ENCODE results near the gene FBXL7. TPM values are rescaled to one million over a fixed set of nuclear protein-coding genes. Genes with fewer than 3 reads are reported as not detected.

The FBXL7 gene
- polyA plus RNA-seq, 3 donors from 2014 or later, result not detected

DNA sequence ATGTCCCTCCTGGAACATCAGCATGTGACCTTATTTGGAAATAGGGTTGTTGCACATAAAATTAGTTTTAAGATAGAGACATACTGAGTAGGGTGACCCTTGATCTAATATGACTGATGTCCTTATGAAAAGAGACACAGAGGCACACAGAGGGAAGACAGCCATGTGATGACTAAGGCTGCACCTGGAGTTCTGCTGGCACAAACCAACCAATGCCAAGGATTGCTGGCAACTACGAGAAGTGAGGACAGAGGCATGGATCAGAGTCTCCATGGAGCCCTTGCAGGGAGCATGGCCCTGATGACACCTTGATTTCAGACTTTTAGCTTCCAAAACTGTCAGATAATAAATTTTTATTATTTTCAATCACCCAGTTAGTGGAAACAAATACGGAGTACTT is 101.9 kb downstream of the FBXL7 start:
- Mint-ChIP-seq H3K9me3 (peaks cover 0 to 26% (median 5%) of the 10 kb centered on the region in 6 donors), H3K27me3 (ENCODE audit: low read depth in 3 of 3) (no peaks in the 10 kb centered on the region), H3K27ac (no peak overlapping the region), H3K4me3 (no peak overlapping the region), H3K36me3 (no peaks in the 10 kb centered on the region), H3K4me1 (no peaks in the 10 kb centered on the region)
- DNase-seq, result no peak

DNA sequence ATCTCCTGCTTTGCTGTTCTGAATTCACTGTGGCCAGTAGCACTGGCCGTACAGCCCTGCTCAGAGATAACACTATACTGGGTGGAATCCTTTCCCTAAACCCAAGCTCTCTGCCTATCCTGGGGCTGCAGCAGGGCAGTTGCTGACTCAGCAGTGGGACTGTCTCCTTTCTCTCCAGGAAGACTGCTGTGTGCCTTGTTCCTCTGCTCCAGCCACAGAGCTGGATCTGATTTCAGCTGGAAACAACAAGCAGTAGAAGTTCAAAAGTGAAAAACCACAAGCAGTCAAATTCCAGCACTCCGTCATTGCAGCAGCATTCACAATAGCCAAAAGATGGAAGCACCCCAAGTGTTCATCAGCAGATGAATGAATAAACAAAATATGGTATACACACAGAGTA is 105.0 kb downstream of the FBXL7 start:
- DNase-seq, result no peak
- H3K36me3 Mint-ChIP-seq, result no peaks in the 10 kb centered on the region
- H3K9me3 Mint-ChIP-seq, result peaks cover 0 to 31% (median 5%) of the 10 kb centered on the region in 6 donors
- H3K4me1 Mint-ChIP-seq, result no peaks in the 10 kb centered on the region
- no peaks in the 10 kb centered on the region for H3K27me3 Mint-ChIP-seq (ENCODE audit: low read depth in 3 of 3)
- H3K27ac Mint-ChIP-seq, result no peak overlapping the region
- no peak overlapping the region for H3K4me3 Mint-ChIP-seq

DNA sequence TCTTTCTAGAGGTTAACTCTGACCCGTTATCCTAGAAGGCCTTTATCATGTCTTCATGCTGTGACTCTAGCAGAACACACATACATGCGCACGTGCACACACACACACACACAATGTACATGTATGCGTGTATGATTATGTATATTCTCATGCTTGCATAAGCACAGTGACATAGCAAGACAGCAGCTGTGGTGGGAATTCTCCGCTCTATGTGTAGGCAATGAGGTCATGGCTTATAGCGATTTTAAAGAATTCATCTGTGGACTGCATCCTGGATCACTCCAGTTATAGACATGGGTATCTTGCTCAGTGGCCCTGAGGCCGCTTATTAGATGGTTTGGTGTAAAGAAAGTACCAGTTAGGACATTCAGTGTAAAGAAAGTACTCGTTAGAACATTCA is 106.2 kb downstream of the FBXL7 start:
- H3K4me1 Mint-ChIP-seq, result no peaks in the 10 kb centered on the region
- DNase-seq, result no peak
- H3K36me3 Mint-ChIP-seq, result peaks cover 0 to 3% (median 0%) of the 10 kb centered on the region in 3 donors
- peaks cover 0 to 1% (median 0%) of the 10 kb centered on the region in 3 donors for H3K27me3 Mint-ChIP-seq (ENCODE audit: low read depth in 3 of 3)
- H3K27ac Mint-ChIP-seq, result no peak overlapping the region
- H3K4me3 Mint-ChIP-seq, result no peak overlapping the region
- H3K9me3 Mint-ChIP-seq, result peaks cover 1 to 41% (median 9%) of the 10 kb centered on the region in 6 donors

DNA sequence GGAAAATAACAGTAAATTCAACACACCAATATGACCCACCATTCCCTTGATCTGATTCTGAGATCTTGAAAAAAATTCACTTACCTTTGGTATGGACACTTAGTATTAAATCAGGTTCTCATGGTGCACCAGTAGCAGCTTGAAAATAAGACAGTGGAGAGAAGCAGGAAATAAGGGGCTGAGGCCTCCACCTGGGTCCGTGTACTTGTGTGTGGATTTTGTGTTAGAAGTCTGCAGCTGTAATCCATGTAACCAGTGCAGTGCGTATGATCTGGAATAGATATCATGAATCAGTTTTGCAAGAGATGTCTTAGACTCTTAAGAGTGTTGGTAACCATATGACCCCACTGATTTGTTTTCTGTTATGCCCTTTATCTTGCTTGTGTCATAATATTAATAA is 107.1 kb downstream of the FBXL7 start:
- Mint-ChIP-seq H3K27ac (no peak overlapping the region), H3K9me3 (peaks cover 1 to 37% (median 9%) of the 10 kb centered on the region in 6 donors), H3K4me1 (no peaks in the 10 kb centered on the region), H3K4me3 (no peak overlapping the region), H3K27me3 (ENCODE audit: low read depth in 3 of 3) (peaks cover 0 to 1% (median 0%) of the 10 kb centered on the region in 3 donors), H3K36me3 (peaks cover 0 to 3% (median 0%) of the 10 kb centered on the region in 3 donors)
- DNase-seq, result no peak

DNA sequence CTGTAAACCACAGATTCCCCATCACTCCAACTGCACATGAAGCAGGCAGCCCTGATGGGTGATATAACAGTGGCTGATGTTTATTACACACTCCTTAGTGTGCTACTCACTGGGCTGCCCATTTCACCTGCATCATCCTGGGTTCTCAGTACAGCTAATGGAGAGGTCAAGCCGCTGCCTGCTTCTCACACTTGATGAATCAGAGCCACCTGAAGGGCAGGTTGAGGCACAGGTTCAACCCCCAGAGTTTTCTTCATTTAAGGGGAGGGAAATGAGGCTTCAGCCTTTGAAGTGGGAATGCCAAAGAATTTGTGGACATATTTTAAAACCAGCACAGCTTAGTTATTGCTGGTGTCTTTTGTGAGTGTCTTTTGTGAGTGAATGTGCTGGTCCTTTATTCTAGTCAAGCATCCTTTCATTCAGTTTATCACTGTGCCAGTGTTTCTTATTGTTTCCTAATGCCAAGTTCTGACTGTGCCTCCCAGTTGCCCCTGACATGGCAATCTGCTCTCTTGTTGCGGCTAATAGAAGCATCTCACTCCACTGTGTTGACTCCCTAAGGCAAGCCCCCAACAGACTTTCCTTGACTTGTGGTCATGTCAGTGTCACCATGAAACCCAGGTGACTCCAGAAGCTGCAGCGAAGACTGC is 109.2 kb downstream of the FBXL7 start:
- Mint-ChIP-seq H3K9me3 (peaks cover 8 to 47% (median 8%) of the 10 kb centered on the region in 6 donors), H3K27me3 (ENCODE audit: low read depth in 3 of 3) (peaks cover 0 to 1% (median 0%) of the 10 kb centered on the region in 3 donors), H3K36me3 (peaks cover 0 to 3% (median 0%) of the 10 kb centered on the region in 3 donors), H3K4me3 (no peak overlapping the region), H3K27ac (no peak overlapping the region), H3K4me1 (no peaks in the 10 kb centered on the region)
- DNase-seq, result no peak

DNA sequence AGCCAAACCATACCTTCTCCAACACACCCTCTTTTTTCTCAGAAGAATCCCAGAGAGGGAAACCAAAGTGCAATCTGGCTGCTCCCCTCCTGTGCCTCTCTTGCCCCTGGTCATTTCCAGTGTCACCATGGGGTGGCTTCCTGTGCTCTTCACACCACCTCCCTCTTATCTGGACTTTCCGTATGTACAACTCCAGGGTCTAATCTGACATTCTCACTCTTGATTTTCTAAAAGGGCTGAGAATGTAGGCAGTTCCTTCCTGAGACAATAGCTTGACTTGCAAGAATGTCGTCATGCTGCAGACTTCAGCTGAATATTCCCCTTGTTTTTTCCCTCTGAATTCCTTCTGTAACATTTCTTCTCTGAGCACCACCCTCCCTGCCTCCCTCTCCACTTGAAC is 110.2 kb downstream of the FBXL7 start:
- Mint-ChIP-seq H3K27me3 (ENCODE audit: low read depth in 3 of 3) (peaks cover 0 to 1% (median 0%) of the 10 kb centered on the region in 3 donors), H3K27ac (no peak overlapping the region)

DNA sequence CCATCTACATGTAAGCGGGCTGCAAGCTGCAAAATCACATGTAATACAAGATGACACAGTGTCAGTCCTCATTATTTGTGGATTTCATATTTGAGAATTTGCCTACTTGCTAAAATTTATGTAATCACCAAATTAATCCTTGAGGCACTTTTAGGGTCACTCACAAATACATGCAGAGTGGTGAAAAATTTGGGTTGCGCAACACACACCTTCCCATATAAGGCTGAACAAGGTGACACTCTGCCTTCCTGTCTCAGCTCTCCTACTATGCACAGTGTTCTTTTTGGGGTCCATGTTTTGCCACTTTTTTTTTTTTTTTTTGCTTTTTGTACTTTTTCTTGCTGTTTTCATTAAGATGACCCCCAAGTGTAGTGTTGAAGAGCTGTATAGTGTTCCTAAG is 111.0 kb downstream of the FBXL7 start:
- Mint-ChIP-seq H3K36me3 (peaks cover 0 to 3% (median 0%) of the 10 kb centered on the region in 3 donors), H3K27ac (no peak overlapping the region), H3K27me3 (ENCODE audit: low read depth in 3 of 3) (peaks cover 0 to 1% (median under 1%) of the 10 kb centered on the region in 3 donors)

More for the DNA sequence above, 110.2 kb downstream of the FBXL7 start:
- DNase-seq, result no peak
- Mint-ChIP-seq H3K36me3 (peaks cover 0 to 3% (median 0%) of the 10 kb centered on the region in 3 donors), H3K4me1 (no peaks in the 10 kb centered on the region), H3K9me3 (peaks cover 6 to 38% (median 10%) of the 10 kb centered on the region in 6 donors), H3K4me3 (no peak overlapping the region)

DNA sequence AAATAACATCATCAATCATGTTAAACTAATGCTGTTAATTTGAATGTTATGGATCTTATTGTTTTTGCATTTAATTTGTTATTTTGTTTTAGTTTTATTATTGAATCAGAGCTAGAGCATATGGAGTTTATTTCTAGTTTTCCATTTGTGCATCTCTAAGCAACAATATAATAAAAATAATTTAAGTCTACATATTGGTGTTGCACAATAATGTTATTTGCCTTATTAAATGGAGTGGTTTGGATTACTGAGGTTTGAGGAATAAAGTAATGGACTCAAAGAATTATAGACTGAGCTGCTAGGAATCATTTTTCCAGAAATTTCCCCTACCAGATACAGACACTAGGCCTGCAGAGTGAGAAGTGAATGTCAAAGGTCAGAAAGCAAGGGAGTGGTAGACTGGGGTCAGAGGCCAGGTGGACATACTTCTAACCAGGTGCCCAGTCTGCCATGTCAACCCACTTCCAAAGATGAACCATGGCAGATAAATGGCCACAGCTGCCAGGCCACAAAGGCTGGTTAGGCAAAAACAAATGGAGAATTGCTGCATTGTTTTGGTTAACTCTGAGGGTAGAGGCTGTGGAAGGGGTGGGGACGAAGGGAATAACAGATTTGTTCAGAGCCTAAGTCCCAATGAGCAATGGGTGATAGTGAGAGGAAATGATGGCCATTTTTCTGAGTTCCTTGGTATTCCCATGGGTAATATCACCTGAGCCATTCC is 113.1 kb downstream of the FBXL7 start:
- Mint-ChIP-seq H3K27ac (no peak overlapping the region), H3K36me3 (peaks cover 0 to 3% (median 0%) of the 10 kb centered on the region in 3 donors), H3K9me3 (peaks cover 2 to 30% (median 15%) of the 10 kb centered on the region in 6 donors), H3K4me1 (no peaks in the 10 kb centered on the region), H3K4me3 (no peak overlapping the region), H3K27me3 (ENCODE audit: low read depth in 3 of 3) (peaks cover 0 to 1% (median 1%) of the 10 kb centered on the region in 3 donors)
- no peak for DNase-seq

More for the DNA sequence above, 111.0 kb downstream of the FBXL7 start:
- Mint-ChIP-seq H3K4me3 (no peak overlapping the region), H3K9me3 (peaks cover 6 to 37% (median 11%) of the 10 kb centered on the region in 6 donors), H3K4me1 (no peaks in the 10 kb centered on the region)
- no peak for DNase-seq

DNA sequence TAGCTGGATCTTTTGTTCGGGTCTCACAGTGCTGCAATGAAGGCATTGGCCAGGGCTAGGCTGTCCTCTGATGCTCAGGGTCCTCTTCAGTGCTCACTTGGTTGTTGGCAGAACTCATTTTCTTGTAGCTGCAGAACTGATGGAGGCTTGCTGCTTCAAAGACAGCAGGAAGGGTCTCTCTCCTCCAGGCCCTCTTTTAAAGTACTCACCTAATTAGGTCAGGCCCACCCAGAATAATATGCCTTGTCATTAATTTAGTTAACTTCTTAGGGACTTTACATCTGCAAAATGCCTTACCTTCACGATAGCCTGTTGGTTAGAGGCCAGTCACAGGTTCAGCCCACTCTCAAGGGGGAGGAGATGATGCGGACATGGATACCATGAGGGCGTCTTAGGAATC is 114.7 kb downstream of the FBXL7 start:
- no peak overlapping the region for H3K4me3 Mint-ChIP-seq
- H3K4me1 Mint-ChIP-seq, result no peaks in the 10 kb centered on the region
- peaks cover 0 to 3% (median 0%) of the 10 kb centered on the region in 3 donors for H3K36me3 Mint-ChIP-seq
- H3K27me3 Mint-ChIP-seq (ENCODE audit: low read depth in 3 of 3), result peaks cover 0 to 1% (median 1%) of the 10 kb centered on the region in 3 donors
- H3K9me3 Mint-ChIP-seq, result peaks cover 2 to 45% (median 21%) of the 10 kb centered on the region in 6 donors
- no peak overlapping the region for H3K27ac Mint-ChIP-seq
- no peak for DNase-seq

DNA sequence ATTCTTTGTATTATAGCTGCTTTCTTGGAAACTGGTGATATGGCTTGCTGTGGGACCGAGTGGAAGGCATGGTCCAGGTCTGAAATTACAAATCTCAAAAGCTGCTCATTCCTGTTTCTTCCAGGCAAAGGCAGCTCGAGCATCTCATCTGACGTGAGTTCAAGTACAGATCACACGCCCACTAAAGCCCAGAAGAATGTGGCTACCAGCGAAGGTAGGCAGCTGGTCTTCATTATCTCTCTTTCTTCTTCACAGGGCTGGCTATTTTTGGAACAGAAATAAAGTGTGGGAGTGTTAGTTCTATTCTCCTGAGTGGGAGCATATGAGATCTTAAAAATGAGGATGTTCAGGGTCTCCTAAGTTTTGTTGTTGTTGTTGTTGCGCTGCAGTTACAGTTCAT is 115.9 kb downstream of the FBXL7 start:
- Mint-ChIP-seq H3K27me3 (ENCODE audit: low read depth in 3 of 3) (peaks cover 0 to 1% (median under 1%) of the 10 kb centered on the region in 3 donors), H3K9me3 (peaks cover 0 to 52% (median 22%) of the 10 kb centered on the region in 6 donors), H3K27ac (no peak overlapping the region), H3K36me3 (peaks cover 0 to 2% (median 0%) of the 10 kb centered on the region in 3 donors), H3K4me1 (no peaks in the 10 kb centered on the region), H3K4me3 (no peak overlapping the region)
- no peak for DNase-seq

DNA sequence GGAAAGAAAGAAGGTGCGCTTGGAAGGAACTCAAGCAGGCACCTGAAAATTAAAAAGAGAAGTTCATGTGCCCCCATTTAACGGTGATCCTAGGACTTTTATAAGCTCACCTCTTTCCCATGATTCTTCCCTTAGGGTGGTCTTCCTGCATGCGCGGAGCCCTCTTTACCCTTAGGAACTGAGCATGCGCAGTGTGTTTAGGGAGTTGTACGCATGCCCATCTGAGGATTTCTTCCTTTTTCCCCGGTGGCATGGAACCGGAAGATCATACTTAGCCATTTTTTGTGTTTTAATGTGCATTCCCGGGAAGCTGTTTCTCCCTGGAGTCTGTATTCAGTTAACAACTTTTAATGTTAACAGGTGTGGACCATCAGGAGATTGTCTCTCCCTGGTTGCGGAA is 119.0 kb downstream of the FBXL7 start:
- Mint-ChIP-seq H3K27me3 (ENCODE audit: low read depth in 3 of 3) (peaks cover 0 to 1% (median 0%) of the 10 kb centered on the region in 3 donors), H3K4me3 (no peak overlapping the region), H3K27ac (no peak overlapping the region), H3K36me3 (no peaks in the 10 kb centered on the region), H3K9me3 (peaks cover 8 to 54% (median 19%) of the 10 kb centered on the region in 6 donors), H3K4me1 (no peaks in the 10 kb centered on the region)
- DNase-seq, result no peak

DNA sequence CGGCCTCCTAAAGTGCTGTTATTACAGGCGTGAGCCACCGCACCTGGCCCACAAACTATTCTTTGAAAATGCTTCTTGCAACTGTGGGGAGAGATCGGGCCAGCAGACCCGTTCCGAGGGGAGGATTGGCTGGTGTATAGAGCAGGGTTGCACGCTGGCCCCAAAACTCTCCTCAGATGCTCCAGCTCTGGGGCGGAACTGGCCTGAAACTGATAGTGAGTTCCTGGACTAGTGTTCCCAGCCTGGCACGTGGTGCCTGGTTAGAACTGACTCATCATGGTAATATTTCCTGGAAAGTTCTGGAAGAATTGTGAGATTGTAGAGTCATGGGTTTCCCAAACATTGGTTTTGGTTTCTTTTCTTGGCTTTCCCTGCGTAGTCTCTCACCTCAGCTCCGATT is 120.5 kb downstream of the FBXL7 start:
- Mint-ChIP-seq H3K4me3 (no peak overlapping the region), H3K27ac (no peak overlapping the region), H3K27me3 (ENCODE audit: low read depth in 3 of 3) (peaks cover 0 to 1% (median 0%) of the 10 kb centered on the region in 3 donors), H3K4me1 (no peaks in the 10 kb centered on the region), H3K9me3 (peaks cover 11 to 54% (median 19%) of the 10 kb centered on the region in 6 donors), H3K36me3 (no peaks in the 10 kb centered on the region)
- no peak for DNase-seq

DNA sequence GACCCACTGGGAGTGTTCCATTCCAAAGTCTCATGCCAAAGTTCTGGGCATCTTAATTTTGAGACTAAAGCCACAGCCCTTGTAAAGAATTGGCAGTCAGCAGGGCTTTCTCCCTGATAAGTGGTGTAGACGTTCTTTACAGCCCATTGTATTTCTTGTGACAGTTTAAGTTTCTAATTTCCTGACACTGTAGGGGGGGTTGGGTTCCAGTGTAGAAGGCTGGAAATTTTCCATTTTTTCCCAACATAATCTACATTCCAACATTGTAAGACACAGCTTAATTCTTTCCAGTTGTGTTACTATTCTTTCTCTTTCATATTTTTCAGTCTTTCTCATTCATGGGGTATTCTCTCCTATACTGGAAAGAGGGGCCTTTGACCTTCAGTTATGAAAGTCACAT is 121.1 kb downstream of the FBXL7 start:
- no peak for DNase-seq
- Mint-ChIP-seq H3K27me3 (ENCODE audit: low read depth in 3 of 3) (peaks cover 0 to under 1% (median 0%) of the 10 kb centered on the region in 3 donors), H3K36me3 (no peaks in the 10 kb centered on the region), H3K9me3 (peaks cover 11 to 54% (median 20%) of the 10 kb centered on the region in 6 donors), H3K4me3 (no peak overlapping the region), H3K27ac (no peak overlapping the region), H3K4me1 (no peaks in the 10 kb centered on the region)

DNA sequence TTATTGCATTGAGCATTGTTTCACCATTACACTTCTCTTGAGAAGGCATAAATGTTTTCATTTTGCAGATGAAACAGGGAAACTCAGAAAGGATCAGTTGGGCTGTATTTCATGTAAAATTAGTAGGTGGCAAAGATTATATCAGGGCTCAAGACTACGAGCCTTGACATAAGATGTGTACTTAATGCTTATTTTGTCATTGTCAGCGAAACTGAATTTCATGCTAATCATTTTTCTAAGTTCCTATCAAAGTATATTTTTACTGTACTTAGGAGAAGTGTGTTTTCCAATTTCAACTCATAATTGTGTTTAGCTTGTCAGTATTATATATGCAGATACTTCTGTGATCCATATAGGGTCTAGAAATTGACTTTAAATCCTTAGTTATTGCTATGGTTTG is 123.8 kb downstream of the FBXL7 start:
- Mint-ChIP-seq H3K27ac (no peak overlapping the region), H3K36me3 (no peaks in the 10 kb centered on the region), H3K27me3 (ENCODE audit: low read depth in 3 of 3) (no peaks in the 10 kb centered on the region), H3K9me3 (peaks cover 13 to 42% (median 22%) of the 10 kb centered on the region in 6 donors), H3K4me3 (no peak overlapping the region), H3K4me1 (no peaks in the 10 kb centered on the region)
- no peak for DNase-seq
